Measurements from ENCODE around the gene EVX2.

EVX2 gene

DNA sequence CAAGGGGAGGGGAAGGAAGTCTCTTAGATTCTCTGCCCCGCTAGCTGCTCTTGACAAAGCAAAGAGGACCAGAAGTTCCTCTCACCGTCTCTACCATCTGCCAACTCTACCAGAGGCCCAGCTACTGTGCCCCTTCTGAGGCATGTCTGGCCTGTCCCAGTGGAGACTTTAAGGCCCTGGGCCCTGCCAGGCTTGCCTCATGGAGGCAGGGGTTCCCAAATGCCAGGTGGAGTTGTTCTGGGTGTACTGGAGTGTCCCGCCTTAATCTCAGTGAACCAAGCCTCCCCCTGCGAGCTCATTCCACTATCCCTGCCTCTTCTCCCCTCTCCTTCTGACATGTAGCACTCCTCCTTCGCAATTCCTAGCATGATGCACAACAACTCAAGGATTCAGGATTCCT, 18.1 kb upstream of the EVX2 start:
- no peaks in the 10 kb centered on the region for H3K79me2 ChIP-seq (ENCODE audit: insufficient read depth, low read depth)
- no peak overlapping the region for H3K4me2 ChIP-seq
- H3K4me3 ChIP-seq (IDR thresholded peaks at IDR 0.05; ENCODE audit: insufficient read depth, low read depth, low read length) = no peak overlapping the region
- H2AFZ ChIP-seq (ENCODE audit: low read depth) = no peak overlapping the region
- H3K4me1 ChIP-seq (ENCODE audit: low read depth, poor library complexity, severe bottlenecking) = no peaks in the 10 kb centered on the region
- H3K27ac ChIP-seq = no peak overlapping the region
- H3K9ac ChIP-seq = no peak overlapping the region
- TF ChIP-seq, protein P1, sequence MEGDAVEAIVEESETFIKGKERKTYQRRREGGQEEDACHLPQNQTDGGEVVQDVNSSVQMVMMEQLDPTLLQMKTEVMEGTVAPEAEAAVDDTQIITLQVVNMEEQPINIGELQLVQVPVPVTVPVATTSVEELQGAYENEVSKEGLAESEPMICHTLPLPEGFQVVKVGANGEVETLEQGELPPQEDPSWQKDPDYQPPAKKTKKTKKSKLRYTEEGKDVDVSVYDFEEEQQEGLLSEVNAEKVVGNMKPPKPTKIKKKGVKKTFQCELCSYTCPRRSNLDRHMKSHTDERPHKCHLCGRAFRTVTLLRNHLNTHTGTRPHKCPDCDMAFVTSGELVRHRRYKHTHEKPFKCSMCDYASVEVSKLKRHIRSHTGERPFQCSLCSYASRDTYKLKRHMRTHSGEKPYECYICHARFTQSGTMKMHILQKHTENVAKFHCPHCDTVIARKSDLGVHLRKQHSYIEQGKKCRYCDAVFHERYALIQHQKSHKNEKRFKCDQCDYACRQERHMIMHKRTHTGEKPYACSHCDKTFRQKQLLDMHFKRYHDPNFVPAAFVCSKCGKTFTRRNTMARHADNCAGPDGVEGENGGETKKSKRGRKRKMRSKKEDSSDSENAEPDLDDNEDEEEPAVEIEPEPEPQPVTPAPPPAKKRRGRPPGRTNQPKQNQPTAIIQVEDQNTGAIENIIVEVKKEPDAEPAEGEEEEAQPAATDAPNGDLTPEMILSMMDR (conservative IDR thresholded peaks at IDR 0.05; ENCODE audit: low read depth, low read length) = no peak
- H4K20me1 ChIP-seq (ENCODE audit: insufficient read depth) = no peaks in the 10 kb centered on the region
- no peaks in the 10 kb centered on the region for H3K36me3 ChIP-seq (ENCODE audit: insufficient read depth)
- no peaks in the 10 kb centered on the region for H3K27me3 ChIP-seq (ENCODE audit: insufficient read depth, low read depth)

DNA sequence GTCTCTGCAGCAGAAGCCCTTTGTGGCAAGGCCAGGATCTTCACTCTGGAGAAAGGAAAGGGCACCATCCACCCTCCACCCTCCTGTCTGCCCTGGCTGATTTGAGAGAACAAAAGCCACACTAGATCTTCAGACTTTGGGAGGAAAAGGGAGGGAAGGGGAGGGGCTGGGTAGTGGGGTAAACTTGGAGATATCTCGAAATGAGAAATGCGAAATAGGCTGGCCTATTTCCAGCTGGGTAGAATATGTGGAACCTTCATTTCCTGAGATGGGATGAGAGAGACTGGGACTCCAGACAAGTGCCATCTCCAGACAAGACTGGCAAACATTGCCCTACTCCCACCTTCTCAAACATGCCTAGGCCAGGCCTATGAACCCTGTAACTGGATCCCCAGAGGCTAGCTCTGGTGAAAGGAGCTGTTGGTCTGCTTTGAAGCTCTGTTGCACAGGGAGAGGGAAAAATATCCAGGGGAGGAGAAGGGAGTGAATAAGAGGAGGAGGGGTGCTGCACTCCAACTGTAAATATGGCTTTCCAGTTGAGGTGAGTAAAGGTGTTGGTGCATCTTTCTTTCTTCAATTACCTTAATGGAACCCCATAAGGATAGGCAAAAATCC, 17.6 kb upstream of the EVX2 start:
- H3K4me1 ChIP-seq (ENCODE audit: low read depth, poor library complexity, severe bottlenecking) = no peaks in the 10 kb centered on the region
- no peak overlapping the region for H2AFZ ChIP-seq (ENCODE audit: low read depth)
- H3K27me3 ChIP-seq (ENCODE audit: insufficient read depth, low read depth) = no peaks in the 10 kb centered on the region

DNA sequence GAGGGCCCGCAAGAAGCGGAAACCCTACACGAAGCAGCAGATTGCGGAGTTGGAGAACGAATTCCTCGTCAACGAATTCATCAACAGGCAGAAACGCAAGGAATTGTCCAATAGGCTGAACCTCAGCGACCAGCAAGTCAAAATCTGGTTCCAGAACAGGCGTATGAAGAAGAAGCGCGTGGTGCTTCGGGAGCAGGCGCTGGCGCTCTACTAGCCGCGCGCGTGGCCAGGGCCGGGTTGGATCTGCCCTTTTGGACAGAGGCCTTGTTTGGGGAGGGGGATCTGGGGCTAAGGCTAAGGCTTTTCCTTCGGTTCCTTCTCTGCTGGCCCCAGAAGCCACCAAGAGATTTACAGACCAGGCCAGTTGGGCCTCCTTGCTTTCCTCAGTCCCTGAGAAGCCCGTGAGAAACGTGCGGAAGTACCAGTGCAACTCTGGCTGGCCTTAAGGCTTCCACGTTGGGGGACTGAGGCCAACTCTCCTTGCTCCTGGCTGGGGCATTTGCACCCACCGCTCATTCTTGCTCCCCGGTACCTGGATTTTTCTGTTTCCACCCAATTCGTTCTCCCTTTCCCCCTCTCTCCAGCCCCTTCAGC, 16.9 kb upstream of the EVX2 start:
- H4K20me1 ChIP-seq (ENCODE audit: insufficient read depth) = no peaks in the 10 kb centered on the region
- no peak overlapping the region for H3K4me3 ChIP-seq (IDR thresholded peaks at IDR 0.05; ENCODE audit: insufficient read depth, low read depth, low read length)
- peaks cover 5% of the 10 kb centered on the region for H3K4me1 ChIP-seq (ENCODE audit: low read depth, poor library complexity, severe bottlenecking)

More for the DNA sequence above, 17.6 kb upstream of the EVX2 start:
- Histone ChIP-seq H3K4me2 (no peak overlapping the region), H3K27ac (no peak overlapping the region), H4K20me1 (ENCODE audit: insufficient read depth) (no peaks in the 10 kb centered on the region), H3K79me2 (ENCODE audit: insufficient read depth, low read depth) (no peaks in the 10 kb centered on the region), H3K36me3 (ENCODE audit: insufficient read depth) (no peaks in the 10 kb centered on the region), H3K4me3 (IDR thresholded peaks at IDR 0.05; ENCODE audit: insufficient read depth, low read depth, low read length) (no peak overlapping the region), H3K9ac (no peak overlapping the region)
- TF ChIP-seq, protein P1 (conservative IDR thresholded peaks at IDR 0.05; ENCODE audit: low read depth, low read length) = no peak

DNA sequence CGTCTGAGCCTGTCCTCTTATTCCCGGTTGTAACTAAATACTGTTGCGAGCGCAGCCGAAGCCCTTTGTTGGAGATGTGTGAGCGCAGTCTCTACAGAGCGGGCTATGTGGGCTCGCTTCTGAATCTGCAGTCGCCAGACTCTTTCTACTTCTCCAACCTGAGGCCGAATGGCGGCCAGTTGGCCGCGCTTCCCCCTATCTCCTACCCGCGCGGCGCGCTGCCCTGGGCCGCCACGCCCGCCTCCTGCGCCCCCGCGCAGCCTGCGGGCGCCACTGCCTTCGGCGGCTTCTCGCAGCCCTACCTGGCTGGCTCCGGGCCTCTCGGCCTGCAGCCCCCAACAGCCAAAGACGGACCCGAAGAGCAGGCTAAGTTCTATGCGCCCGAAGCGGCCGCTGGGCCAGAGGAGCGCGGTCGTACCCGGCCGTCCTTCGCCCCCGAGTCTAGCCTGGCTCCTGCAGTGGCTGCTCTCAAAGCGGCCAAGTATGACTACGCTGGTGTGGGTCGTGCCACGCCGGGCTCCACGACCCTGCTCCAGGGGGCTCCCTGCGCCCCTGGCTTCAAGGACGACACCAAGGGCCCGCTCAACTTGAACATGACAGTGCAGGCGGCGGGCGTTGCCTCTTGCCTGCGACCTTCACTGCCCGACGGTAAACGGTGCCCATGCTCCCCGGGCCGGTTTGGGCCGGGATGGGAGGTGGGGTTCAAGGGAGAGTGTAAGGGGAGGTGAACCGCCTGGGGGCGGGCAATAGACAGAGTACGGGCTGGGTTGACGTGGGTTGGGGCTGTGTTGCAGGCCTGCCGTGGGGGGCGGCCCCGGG, 16.2 kb upstream of the EVX2 start, which contains the start of gene HOXD12:
Gene HOXD12 (plus strand): TSS at position 68 of the 819 bp plus-strand sequence. CDS start 7 bp downstream, at position 75.
- TF ChIP-seq, protein P1 (conservative IDR thresholded peaks at IDR 0.05; ENCODE audit: low read depth, low read length) = no peak
- Histone ChIP-seq H3K79me2 (ENCODE audit: insufficient read depth, low read depth) (no peaks in the 10 kb centered on the region), H2AFZ (ENCODE audit: low read depth) (peak within 1 kb of the TSS; percentile 97), H4K20me1 (ENCODE audit: insufficient read depth) (no peaks in the 10 kb centered on the region), H3K27ac (no peak within 1 kb of the TSS), H3K4me1 (ENCODE audit: low read depth, poor library complexity, severe bottlenecking) (peaks cover 8% of the 10 kb centered on the region), H3K9ac (no peak within 1 kb of the TSS), H3K36me3 (ENCODE audit: insufficient read depth) (no peaks in the 10 kb centered on the region), H3K4me2 (peak within 1 kb of the TSS; percentile 95; the same call in 1 of the 2 replicates), H3K4me3 (IDR thresholded peaks at IDR 0.05; ENCODE audit: insufficient read depth, low read depth, low read length) (no peak within 1 kb of the TSS), H3K27me3 (ENCODE audit: insufficient read depth, low read depth) (no peaks in the 10 kb centered on the region)

More for the DNA sequence above, 16.9 kb upstream of the EVX2 start:
- no peak overlapping the region for H3K9ac ChIP-seq
- no peaks in the 10 kb centered on the region for H3K27me3 ChIP-seq (ENCODE audit: insufficient read depth, low read depth)
- no peak overlapping the region for H3K27ac ChIP-seq
- H3K79me2 ChIP-seq (ENCODE audit: insufficient read depth, low read depth) = no peaks in the 10 kb centered on the region
- no peaks in the 10 kb centered on the region for H3K36me3 ChIP-seq (ENCODE audit: insufficient read depth)
- no peak overlapping the region for H2AFZ ChIP-seq (ENCODE audit: low read depth)
- TF ChIP-seq, protein P1 (conservative IDR thresholded peaks at IDR 0.05; ENCODE audit: low read depth, low read length) = no peak
- H3K4me2 ChIP-seq = no peak overlapping the region

All from KMS-11 (cell line).